Body of pancreas (tissue), 4 donors: ENCODE data around the gene RBCK1. TPM values are rescaled to one million over a fixed set of nuclear protein-coding genes. Genes with fewer than 3 reads are reported as not detected.

ENCODE experiments used
- ATAC-seq: fragments of 150-250 bp; one replicate; pipeline ENCODE4 v1.9.1; 2016
- DNase-seq, 4 donors: peaks; one replicate each; pipeline ENCODE4 v3.0.0-alpha.2; 2019
- H3K27ac ChIP-seq, 4 donors: fragments of 200-600 bp; sonication (generic); 1 replicate in 3 of 4; 2 replicates in 1 of 4; pipeline versions ENCODE4 v1.5.1 to v1.6.1; 2016 to 2019; ENCODE audit warnings: mild to moderate bottlenecking in 1 of 4, mixed read lengths in 1 of 4, moderate library complexity in 1 of 4
- H3K27me3 ChIP-seq, 2 donors: fragments of 200-600 bp; sonication (generic); one replicate each; pipeline ENCODE4 v1.6.0; 2016; ENCODE audit warnings: mild to moderate bottlenecking in 1 of 2
- H3K36me3 ChIP-seq, 2 donors: fragments of 200-600 bp; sonication (generic); replicated peaks in 1 of 2; 2 replicates each; pipeline ENCODE4 v1.5.1; 2016; ENCODE audit warnings: low read depth in 2 of 2; ENCODE audit not compliant: insufficient read depth in 1 of 2
- H3K4me1 ChIP-seq: fragments of 200-600 bp; sonication (generic); one replicate; pipeline ENCODE4 v1.6.0; 2016
- H3K4me3 ChIP-seq, 2 donors: fragments of 200-600 bp; sonication (generic); 1 replicate in 1 of 2; 2 replicates in 1 of 2; pipeline ENCODE4 v1.5.1; 2016 to 2019
- H3K9me3 ChIP-seq, 3 donors: fragments of 200-600 bp; sonication (generic); 1 replicate in 2 of 3; 2 replicates in 1 of 3; pipeline ENCODE4 v1.5.1; 2016
- POLR2A ChIP-seq, 3 donors: fragments of 450-650 bp; IDR thresholded peaks; one replicate each; pipeline ENCODE4 v1.6.1; 2016; ENCODE audit warnings: antibody characterized with exemption in 3 of 3, mild to moderate bottlenecking in 2 of 3
- WGBS, 2 donors: methylation state at CpG; one replicate each; pipeline ENCODE4 v1.1.5; 2017; 5-methylcytosine and 5-hydroxymethylcytosine counted together
- intact Hi-C: fragments of 100-400 bp; cut with DNase I; formaldehyde crosslinking; loops from one replicate; pipeline ENCODE4 v1.15.1; 2023
- total RNA-seq, 2 donors: library from RNA; depleted of rRNA; stranded (reverse); fragments of >200 nt; gene quantifications; one replicate each; pipeline ENCODE4 v1.1.0, GENCODE V29; 2016
- TF ChIP-seq, protein P1 (sequence below), 7 experiments: fragments of 450-650 bp in 4 of 7; fragments of 200-600 bp in 3 of 7; sonication (generic) in 3 of 7; IDR thresholded peaks; one replicate each; pipeline ENCODE4 v1.5.1; 2016 to 2019; ENCODE audit warnings: antibody characterized with exemption in 7 of 7

The RBCK1 gene
- total RNA-seq, 2 donors from 2014 or later, result 36.1 to 95.9 TPM

DNA sequence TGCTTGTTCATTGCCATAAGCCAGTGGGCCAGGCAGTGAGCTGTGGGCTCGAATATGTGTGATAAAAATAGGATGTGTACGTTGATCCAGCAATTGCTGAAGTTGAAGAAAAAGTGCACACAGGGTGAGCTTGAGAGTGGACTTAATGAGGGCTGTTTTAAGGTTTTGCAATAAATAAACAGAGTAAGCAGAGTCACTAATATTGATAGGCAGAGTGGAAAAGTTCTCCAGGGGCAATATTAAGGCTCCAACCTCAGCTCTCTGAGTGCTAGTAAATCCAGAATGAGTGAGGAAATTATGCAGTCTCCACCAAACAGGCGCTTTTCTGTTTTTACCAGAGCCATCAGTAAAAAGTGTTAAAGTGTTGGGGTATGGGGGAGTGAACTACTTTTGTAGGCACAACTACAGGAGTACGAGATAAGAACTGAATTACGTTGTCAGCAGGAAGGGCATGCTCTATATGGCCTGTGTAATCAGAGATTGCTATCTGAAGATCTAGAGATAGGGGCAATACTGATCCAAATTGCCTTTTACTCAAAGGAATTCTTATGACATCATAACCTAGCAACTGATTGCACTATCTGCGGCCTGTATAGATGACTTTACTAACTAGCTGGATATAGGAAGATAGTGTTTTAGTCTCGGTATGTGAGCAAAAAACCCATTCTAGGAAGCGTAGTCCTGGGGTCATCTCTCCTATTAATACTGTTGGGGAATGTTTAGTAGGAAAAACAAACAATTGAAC lies 61.8 kb downstream of the RBCK1 start:
- 74 to 76% methylated on average over 8 of the region's 8 CpGs for WGBS, 2 donors
- no peak overlapping the region for H3K4me3 ChIP-seq
- no peaks in the 10 kb centered on the region for H3K27me3 ChIP-seq
- no peaks in the 10 kb centered on the region for H3K4me1 ChIP-seq
- DNase-seq, result no peak
- no peaks in the 10 kb centered on the region for H3K9me3 ChIP-seq
- H3K27ac ChIP-seq, result no peak overlapping the region
- intact Hi-C loops, result loop anchor here (10.0 kb wide), 1 partner anchor 115 kb away; no protein-coding TSS in a partner anchor
- no peak for TF ChIP-seq POLR2A (IDR thresholded peaks at IDR 0.05)
- TF ChIP-seq, protein P1, sequence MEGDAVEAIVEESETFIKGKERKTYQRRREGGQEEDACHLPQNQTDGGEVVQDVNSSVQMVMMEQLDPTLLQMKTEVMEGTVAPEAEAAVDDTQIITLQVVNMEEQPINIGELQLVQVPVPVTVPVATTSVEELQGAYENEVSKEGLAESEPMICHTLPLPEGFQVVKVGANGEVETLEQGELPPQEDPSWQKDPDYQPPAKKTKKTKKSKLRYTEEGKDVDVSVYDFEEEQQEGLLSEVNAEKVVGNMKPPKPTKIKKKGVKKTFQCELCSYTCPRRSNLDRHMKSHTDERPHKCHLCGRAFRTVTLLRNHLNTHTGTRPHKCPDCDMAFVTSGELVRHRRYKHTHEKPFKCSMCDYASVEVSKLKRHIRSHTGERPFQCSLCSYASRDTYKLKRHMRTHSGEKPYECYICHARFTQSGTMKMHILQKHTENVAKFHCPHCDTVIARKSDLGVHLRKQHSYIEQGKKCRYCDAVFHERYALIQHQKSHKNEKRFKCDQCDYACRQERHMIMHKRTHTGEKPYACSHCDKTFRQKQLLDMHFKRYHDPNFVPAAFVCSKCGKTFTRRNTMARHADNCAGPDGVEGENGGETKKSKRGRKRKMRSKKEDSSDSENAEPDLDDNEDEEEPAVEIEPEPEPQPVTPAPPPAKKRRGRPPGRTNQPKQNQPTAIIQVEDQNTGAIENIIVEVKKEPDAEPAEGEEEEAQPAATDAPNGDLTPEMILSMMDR (IDR thresholded peaks at IDR 0.05), result no peak
- H3K36me3 ChIP-seq, result no peaks in the 10 kb centered on the region
- no peak for ATAC-seq

DNA sequence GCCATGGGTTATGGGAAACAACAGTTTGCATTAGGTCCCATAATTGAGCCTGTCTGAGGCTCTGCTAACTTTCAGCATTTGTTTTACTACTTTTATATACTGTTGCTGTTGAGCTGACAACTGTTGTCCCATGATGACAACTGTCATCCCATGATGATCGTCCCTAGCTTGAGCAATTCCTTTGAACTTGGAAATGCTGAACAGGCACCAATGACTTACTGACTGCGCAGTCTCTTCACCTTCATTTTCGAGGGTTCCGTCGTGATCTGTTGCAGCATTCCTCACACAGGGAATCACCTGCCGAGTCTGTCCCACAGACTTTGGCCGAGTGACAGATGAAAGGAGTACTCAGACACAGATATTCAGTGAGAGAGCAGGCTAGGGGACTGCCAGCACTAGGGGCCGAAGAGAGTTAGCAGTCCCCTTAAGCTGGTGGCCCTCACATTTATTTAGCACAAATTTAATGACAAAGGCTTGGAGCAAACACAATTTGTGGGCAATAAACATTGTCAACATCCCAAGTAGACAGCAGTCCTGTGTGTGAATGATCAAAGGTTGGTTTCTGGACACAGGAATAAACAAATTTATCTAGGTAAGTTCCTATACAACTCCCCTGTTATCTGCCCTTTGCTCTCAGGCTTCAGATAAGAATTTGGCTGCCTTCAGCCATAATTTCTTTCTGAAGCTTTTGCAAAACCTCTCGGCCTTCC lies 64.2 kb downstream of the RBCK1 start:
- WGBS, 2 donors, result 84 to 93% methylated on average over 9 of the region's 9 CpGs
- DNase-seq, result no peak
- no peak for ATAC-seq

DNA sequence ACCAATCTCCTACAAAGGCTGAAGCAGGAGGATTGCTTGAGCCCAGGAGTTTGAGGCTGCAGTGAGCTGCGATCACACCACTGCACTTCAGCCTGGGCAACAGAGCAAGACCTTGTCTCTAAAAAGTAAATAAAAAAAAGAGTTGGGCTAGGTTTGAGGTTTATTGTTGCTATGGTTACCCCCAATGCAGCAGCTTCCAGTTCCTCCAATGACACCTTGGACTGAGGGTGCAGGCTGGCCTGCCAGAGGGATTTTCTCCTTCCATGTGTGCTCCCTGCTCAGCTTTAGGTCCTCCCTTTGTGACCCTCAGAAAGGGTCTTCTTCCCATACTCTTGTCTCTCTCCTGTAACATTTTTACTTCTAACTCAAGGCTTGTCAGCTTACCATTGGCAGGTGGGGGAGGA lies 64.8 kb downstream of the RBCK1 start:
- intact Hi-C loops, result loop anchor here (10.0 kb wide), 1 partner anchor 118 kb away; no protein-coding TSS in a partner anchor
- Histone ChIP-seq H3K27me3 (no peaks in the 10 kb centered on the region), H3K27ac (no peak overlapping the region), H3K9me3 (no peaks in the 10 kb centered on the region), H3K36me3 (no peaks in the 10 kb centered on the region), H3K4me1 (no peaks in the 10 kb centered on the region), H3K4me3 (no peak overlapping the region)
- TF ChIP-seq, protein P1 (IDR thresholded peaks at IDR 0.05), result no peak
- TF ChIP-seq POLR2A (IDR thresholded peaks at IDR 0.05), result no peak
- ATAC-seq (no peak), DNase-seq (no peak)
- 92 to 94% methylated on average over 1 of the region's 1 CpG for WGBS, 2 donors

More for the DNA sequence above, 64.2 kb downstream of the RBCK1 start:
- TF ChIP-seq, protein P1 (IDR thresholded peaks at IDR 0.05), result no peak
- no peak for TF ChIP-seq POLR2A (IDR thresholded peaks at IDR 0.05)
- H3K27ac ChIP-seq, result no peak overlapping the region
- no peaks in the 10 kb centered on the region for H3K4me1 ChIP-seq
- H3K9me3 ChIP-seq, result no peaks in the 10 kb centered on the region
- no peak overlapping the region for H3K4me3 ChIP-seq
- no peaks in the 10 kb centered on the region for H3K27me3 ChIP-seq
- H3K36me3 ChIP-seq, result no peaks in the 10 kb centered on the region
- intact Hi-C loops, result loop anchor here (10.0 kb wide), 1 partner anchor 117 kb away; no protein-coding TSS in a partner anchor

DNA sequence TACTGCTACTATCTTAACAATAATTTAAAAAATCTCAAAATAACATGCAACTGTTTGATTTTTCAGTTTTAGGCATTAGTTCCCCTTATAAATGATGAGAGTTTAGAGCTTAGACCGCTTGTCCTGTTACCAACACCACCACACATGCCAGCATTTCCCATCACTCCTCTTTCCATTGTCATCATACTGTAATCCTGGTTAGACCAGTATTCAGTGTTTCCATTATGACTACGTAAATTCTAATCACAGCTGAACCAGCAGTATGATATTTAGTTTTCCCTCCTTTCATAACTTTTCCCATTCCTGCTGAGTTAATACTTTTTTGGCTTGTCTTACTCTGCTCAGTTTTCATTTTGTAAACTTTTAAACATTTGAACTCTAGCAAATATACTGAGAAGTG lies 66.5 kb downstream of the RBCK1 start:
- Histone ChIP-seq H3K4me1 (peaks cover 9% of the 10 kb centered on the region), H3K4me3 (no peak overlapping the region), H3K36me3 (no peaks in the 10 kb centered on the region), H3K9me3 (no peaks in the 10 kb centered on the region), H3K27me3 (no peaks in the 10 kb centered on the region), H3K27ac (no peak overlapping the region)
- ATAC-seq, result no peak
- TF ChIP-seq, protein P1 (IDR thresholded peaks at IDR 0.05), result no peak
- TF ChIP-seq POLR2A (IDR thresholded peaks at IDR 0.05), result no peak
- intact Hi-C loops, result loop anchor here (10.0 kb wide), 1 partner anchor 120 kb away; no protein-coding TSS in a partner anchor
- DNase-seq, result no peak
- WGBS, 2 donors, result 80 to 84% methylated on average over 2 of the region's 2 CpGs
